ENCODE measurements around the gene ADRA2C.

The ADRA2C gene

DNA sequence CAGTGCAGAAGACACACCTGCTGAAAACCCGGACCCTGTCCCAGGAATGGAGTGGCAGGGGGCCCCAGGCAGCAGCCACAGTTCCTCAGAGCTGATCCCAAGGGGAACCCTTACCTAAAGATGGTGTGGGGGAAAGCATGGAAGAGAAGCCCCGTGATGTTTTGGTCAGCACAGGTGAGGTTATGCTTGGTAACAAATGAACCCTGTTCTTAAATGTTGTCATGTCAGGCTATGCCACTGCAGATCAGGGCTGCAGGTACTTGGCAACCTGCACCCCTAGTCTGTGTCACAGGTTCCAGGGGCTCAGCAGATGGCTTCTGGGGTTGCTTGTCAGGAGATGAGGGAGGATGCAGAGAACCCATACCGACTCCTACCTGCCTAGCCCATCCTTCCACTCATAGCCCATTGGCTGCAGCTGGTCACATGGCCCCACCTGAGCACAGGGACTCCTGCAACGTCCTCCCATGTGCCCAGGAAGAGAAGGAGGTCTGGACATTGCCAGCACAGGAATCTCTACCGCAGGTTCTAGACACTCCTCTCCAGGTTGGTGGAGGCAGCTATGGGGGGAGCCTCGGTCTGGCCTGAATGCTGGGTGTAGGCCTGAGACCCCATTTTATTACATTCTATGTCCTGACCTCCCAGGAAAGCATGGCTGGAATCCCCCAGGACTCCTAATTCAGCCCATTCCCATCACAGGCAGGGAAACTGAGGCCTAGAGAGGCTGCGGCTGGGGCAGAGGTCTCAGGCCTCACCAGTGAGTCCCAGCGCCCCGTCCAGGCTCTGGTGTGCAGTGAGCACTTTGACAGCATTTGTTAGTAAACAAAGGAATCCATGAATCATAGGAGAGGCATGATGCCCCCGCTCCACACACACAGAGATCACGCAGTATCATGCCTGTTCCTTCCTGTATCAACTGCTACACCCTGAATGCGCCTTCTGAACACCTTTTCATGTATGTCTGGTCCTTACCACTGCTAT lies 51.1 kb downstream of the ADRA2C start:
- DNase-seq = no peak

Data from DMS79 (cell line).